Hepatic stellate cell (primary cell): Measurements from ENCODE around the gene CSNK2B.
"Not testable (repeated sequence)": the region's sequence is repeated elsewhere in the genome, so short reads cannot be mapped to it uniquely, and the experiment has no call there.

ENCODE experiments used
- DNase-seq: peaks from one replicate; pipeline ENCODE4 v3.0.0; 2011; ENCODE audit warnings: low spot score

CSNK2B gene

DNA sequence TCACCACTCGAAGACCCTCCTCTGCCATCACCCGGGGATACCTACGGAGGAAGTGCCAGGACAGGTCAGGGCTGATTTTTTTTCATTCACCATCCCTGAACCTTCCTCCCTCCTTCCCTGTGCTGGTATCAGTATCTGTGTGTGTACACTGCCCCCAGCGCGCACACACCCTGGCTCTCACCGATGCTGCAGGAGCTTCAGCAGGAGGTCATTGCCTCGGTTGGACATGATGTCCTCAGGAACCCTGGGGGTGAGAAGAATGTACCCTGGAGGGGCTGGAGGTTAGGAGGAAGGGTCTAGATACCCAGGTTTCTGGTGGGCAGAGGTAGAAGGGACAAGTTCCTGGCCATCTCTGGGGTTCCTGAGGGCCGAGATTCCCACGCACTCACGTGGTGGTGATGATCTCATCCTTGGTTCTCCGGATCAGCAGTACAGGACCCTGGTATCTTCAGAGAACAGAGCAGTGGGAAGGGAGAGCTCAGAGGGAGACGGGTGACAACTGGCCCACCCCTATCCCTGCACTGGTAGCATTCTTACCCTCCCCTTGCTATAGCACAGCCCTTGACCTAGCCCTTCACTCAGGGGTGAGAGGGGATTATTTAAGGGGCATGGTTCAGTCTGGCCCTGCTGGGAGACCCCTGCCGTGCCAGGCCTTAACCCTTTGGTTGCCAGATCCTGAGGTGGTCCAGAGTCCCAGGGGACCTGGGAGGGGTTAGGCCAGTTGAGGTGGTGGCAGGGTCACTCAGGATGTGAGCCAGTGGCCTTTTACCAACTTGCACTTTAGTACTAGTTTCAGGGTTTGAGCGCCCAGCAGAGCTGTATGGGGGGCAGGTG, 22.2 kb downstream of the CSNK2B start:
- no peak for DNase-seq

DNA sequence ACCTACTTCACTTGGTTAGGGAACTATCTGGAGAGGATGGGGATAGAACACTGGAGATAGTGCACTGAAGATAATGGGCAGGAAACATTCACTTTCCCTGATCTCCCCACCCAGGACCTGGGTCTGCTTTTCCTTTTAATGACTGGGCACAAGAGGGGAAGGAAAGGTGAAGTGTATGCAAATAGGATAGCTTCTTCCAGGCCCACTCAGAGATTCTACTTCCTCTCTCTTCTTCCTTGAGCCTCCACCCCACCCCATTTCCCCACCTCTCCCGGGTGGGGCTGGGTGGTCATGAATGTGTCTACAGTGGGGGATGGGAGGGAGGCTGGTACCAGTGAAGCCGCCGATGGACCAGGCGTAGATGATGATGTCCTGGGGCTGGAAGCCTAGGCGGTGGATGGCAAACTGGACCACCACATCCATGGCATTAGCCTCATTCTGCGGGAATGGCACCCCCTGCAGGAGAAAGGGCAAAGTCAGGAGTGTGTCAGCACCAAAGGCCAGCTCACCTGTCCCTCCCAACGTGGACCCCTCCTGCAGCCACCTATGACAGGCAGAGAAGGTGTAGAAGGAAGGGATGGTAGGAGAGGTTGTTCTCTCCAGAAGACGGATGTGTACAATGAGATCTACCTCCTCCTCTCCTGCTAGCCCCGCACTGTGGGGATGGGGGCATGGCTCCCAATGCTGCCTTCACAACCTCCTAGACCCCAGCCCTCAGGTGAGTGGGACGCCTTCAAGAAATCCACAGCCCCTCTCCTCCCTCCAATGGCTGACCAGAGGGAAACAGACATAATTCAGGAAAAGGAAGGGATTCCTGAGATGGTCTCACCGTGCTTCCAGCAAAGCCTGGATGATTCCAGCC, 23.6 kb downstream of the CSNK2B start:
- no peak for DNase-seq

DNA sequence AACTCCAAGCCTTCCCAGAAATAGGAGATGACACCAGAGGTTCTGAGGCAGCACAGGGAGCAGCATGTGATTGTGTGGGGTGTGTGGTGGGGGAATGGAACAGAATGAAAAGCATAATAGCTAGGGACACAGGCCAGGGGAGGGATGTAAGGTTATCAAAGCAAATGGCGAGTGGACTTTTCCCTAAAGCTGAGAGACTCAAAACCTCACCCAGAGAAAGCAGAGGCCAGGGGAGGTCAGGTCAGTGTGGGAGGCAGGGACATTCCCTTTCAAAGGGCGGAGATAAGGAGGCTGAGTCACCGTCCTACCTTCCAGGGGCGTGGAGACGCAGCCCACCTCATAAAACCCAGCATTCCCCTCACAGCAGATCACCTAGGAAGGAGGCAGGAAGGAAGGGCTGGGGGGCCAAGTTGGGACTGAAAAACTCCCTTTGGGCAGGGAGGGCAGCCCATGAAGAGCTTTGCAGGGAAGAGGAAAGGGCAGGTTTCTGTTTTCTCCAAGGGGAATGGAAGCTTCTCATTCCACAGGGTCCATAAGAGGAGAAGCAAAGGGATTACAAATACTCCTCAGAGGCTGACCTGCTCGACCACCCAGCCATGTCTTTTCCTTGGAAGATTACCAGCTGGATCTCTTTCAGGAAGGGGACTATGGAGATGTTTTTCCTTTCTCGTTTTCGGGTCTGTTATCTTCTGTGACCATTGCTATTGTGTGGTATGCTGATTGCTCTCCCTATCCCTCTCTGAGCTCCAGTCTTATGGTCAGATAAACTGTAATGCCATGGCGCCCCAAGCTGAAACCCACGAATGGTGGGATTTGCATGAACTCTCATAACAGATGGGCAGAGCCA, 24.6 kb downstream of the CSNK2B start:
- no peak for DNase-seq

DNA sequence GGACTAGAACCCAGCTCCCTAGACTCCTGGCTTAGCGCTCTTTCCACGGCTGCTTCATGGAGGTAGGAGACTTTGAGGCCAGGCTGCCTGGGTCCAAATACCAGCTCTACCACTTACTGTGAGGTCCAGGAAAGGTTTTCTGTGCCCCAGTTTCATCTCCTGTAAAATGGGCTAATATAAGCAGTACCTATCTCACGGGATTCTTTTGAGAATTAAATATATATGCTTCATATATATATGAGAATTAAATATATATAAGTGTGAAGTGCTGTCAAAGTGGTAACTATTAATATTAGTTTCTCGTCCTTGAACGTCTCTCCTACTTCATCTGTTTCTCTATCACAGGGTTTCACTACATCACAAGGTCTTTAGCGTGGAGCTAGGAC, 25.2 kb downstream of the CSNK2B start:
- no peak for DNase-seq

DNA sequence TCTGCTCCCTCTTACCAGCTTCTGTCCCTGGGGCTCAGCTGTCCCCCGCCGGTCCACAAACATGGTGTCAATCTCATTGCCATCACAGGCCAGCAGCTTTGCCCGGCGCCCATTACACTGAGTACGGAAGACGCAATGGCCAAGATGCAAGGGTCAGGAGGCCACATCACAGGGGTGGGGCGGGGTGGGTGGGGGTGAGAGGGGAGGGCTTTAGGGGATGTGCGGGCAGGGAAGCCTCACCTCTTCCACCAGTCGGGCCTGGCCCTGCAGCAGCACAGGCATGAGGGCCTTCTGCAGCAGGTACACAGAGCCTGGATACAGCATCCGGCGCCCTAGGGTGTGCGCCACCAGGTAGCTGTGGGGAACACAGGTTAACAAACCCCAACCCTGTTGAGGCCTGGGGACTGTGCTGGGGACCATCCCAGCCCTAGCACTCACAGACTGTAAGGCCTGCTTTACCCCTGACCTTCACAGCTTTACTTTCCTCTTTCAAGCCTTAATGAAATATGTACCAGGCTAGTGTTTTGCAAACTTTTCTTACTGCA, 25.8 kb downstream of the CSNK2B start:
- DNase-seq, result no peak

DNA sequence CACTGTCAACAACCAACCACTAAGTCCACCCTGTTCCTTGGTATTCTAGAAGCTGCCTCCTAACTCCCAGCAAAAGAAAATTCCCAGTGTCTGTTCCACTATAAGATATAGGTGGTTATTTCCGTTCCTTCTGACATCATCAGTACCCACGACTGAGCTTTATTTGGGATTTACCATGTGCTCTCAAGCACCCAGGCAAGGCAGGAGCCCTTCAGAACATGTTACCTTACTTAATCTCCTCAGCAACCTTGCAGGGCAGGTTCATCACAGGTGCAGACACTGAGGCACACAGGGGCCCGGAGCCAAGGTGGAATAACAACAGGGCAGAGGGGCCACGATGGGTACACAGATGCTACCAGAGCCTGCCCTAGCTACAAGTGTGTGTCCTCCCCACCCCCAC, 26.5 kb downstream of the CSNK2B start:
- DNase-seq, result no peak

DNA sequence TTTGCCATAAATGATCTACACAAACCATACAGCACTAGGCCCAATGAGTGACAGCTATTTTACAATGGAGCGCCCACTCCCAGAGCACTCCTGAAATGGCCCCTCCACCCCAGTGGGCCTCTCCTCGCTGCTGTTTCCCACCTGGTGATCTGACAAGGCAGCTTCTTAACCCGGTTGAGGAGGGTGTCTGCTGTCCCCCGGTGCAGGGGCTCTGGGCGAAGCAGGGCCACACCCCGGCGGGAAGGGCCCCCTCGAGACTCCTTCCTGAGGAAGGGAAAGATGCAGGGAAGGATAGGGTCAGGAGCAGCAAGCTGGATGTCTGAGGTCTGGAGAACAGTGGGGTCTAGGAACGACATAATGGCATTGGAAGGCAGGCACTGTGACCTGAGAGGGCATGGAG, 27.0 kb downstream of the CSNK2B start:
- no peak for DNase-seq

DNA sequence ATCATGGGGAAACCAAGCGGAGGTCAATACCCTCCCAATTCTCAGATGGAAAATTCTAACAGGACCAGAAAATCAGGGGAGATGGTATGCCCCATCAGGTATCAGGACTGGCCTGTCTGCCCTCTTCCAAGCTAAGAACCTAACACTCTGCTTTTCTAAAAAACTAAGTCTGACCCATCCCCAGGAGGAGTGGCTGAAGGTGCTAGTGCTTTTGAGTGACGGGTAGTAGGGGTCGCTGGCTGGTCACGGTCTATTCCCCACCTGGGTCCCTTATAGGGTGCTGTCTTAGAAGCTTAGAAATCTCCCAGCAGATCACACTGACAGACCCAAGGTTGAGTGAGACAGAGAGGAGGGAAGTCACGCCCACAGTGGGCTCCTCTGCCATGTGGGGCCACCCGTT, 27.7 kb downstream of the CSNK2B start:
- DNase-seq, result no peak

DNA sequence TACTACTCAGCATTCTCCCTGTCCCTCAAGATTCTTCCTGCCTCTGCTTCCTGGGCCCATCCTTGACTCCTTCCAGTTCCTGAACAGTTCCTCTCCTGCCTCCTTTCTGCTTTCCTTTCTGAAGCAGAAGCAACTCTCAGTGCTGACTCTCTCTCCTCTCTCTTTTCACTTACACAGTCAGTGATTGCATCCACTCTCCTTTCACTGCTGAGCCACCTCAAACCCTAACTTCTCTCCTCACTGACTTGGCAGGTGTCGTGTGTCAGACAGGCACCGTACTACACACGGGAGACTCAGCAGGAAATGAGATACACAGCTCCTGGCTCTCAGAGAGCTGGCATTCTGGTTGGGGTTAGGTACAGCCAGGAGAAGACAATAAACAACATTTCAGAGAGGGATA, 31.7 kb downstream of the CSNK2B start:
- no peak for DNase-seq

DNA sequence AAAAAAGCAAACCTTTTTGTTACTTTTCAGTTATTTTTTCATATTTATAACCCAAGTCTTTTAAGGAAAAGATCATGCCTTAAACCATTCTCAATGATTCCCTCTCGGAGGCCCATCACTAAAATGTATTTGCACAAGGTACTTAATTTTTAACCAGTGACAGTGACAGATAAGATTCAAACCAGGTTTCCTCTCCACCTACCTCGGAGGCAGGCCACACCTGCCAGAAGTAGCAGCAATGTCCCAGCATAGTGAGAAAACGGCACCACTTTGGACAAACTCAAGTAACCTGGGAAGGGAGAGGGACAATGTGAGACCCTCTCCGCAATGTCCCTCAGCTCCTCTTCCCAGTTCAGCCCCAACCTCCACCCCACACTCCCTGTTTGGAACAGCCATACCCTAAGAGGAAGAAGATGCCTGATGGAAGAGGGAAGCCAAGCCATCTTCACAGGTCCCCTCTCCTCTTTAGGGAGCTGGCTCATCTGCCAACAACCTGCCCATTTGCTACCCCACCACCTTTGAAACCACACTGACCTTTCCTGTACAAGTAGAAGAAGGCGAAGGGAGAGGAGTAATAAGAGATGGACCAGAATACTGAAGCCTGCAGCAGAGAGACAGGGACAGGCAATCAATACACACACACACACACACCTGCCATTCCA, 35.0 kb downstream of the CSNK2B start:
- no peak for DNase-seq

DNA sequence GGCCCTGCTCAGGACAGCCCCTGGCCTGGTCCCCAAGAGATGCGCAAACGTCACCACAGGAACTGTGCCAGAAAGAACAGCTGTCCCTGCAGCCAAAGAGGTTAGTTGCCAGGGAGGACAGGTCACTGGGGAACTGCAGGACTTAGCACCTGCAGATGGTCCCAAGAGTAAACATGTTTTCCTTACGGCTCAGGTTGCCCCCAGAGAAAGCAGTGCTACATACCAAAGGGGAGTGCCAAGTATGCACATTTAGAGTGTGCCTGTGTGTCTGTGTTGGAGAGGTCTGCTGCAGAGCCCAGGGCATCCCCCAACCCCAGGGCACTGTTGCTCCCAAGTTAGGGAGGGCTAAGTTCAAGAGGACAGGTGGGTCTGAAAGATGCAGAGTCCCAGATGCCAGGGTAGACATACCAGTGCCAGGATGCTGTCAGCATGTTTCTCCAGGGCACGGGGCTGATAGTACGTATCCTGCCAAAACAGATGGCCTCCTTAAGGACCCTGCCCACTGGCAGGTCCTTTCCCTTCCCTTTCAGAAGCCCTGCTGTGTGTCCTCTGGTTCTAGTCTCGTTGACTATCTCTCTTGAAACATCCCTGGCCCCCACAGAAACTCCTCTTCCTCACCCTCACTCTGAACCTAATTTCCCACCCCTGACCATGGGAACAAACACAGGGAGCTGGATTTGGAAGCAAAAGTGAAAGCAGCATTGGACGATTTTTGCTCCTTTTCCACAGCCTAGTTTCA, 36.0 kb downstream of the CSNK2B start:
- peak; percentile 70 for DNase-seq

DNA sequence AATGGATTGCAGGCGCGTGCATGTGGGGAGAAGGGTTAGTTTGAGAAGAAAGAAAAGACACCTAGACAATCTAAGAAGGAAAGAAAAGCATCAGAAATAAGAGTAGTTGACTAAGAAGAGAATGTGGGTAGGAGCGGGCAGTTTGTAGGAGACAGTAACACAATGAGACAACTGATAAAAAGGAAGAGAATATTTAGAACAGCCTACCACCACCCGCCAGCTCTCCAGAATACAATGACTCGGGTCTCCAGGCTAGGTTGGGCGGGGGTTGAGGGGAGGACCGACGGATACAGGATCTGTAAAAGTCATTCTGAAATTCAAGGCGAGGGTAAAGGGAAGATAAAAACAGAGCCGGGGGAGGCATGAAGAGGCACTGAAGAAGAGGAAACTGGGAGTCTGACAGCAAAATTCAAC, 36.5 kb downstream of the CSNK2B start:
- no peak for DNase-seq

DNA sequence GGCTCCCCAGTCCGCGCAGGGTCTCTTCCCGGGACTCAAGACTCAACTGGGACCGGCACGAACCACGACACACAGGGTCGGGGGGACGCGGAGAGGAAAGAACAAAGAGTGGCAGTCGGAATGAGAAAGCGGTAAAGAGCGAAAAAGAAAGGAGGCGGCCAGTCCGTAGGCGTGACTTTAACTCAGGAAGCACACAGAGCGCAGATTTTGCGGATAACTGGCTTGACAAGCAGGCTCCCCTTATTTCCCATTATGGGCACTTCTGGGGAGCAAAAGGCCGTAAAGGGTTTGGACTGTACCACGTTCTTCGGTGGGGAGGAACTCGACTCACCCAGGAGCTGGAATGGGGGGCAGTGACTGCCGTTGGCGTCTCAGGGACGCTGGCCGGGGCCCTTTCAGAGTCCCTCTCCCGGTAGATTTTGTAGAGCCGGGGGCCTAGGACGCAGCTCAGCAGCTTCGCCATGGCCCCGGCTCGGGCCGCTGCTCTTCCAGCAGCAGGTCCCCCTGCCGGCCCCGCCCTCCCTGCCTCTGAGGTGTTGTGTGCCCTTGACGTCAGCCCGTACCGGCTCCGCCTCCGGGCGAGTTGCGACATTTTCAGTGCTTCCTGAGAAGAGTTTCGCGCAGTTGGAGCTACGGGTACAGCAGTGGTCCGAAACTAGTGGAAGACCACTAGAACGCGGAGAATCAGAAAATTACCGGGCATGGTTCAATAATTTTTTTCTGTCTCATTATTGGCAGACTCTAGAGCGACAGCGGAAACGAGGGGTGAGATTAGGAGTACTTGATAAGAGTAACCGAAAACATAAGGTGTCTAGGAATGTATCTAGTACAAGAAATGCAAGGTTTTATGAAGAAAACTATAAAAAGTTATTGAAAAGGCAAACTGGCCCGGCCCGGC, 37.2 kb downstream of the CSNK2B start, which contains the start of gene ABHD16A:
ABHD16A (minus strand) TSS at position 506 of the 898 bp plus-strand sequence; CDS start at position 463, 43 bp downstream.
- peak; percentile 99 for DNase-seq

DNA sequence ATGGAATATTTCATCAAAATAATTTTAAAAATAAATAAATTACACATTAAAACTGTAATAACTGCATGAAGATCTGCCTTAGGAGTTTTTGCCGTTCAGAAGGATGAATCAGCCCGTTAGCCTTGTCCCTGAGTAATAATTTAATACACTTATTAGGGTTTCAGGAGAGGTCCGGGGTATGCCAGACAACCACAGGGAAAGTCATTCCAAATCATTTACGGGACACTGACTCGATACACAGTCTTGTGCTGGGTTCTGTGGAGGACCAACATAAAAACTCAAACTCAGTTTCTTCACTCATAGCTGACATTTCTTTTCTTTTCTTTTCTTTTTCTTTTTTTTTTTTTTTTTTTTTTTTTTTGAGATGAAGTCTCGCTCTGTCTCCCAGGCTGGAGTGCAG, 40.1 kb downstream of the CSNK2B start:
- DNase-seq, result no peak

DNA sequence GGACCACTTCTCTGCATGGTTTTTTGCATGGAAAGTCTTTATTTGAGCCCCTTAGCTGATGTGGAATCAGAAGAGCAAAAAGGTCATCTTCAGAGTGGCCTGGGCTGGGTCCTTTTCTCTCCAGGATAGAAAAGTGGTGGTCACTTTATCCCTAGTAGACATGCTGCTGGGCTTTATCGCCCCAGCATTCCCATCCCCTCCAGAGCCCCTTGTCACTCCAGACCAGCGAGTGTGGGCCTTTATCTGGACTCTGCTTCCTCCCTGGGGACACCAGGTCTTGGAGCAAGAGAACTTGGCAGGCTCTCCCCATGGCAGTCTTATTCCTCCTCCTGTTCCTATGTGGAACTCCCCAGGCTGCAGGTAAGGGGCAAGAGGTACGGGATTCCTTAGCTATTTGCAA, 40.7 kb downstream of the CSNK2B start, which contains the start of gene LY6G6F:
LY6G6F (plus strand) TSS at position 268 of the 400 bp plus-strand sequence; CDS start at position 309, 41 bp downstream.
- DNase-seq, result no peak

DNA sequence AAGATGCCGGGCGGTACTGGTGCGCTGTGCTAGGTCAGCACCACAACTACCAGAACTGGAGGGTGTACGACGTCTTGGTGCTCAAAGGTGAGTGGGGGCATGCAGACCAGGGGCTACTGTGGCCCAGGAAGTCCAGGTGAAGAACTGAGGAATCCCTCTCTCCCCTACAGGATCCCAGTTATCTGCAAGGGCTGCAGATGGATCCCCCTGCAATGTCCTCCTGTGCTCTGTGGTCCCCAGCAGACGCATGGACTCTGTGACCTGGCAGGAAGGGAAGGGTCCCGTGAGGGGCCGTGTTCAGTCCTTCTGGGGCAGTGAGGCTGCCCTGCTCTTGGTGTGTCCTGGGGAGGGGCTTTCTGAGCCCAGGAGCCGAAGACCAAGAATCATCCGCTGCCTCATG, 41.8 kb downstream of the CSNK2B start:
- DNase-seq, result no peak

DNA sequence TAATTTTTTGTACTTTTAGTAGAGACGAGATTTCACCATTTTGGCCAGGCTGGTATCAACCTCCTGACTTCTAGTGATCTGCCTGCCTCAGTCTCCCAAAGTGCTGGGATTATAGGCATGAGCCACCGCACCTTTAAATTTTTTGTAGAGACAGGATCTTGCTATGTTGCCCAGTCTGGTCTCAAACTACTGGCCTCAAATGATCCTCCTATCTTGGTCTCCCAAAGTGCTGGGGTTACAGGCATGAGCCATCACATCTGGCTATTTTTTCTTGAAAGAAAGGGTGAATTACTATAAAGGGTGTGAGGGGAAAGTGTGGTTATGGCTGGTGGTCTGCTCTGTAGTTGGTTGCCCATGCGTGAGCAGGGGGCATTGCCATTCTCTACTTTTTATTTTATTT, 42.3 kb downstream of the CSNK2B start:
- no peak for DNase-seq

DNA sequence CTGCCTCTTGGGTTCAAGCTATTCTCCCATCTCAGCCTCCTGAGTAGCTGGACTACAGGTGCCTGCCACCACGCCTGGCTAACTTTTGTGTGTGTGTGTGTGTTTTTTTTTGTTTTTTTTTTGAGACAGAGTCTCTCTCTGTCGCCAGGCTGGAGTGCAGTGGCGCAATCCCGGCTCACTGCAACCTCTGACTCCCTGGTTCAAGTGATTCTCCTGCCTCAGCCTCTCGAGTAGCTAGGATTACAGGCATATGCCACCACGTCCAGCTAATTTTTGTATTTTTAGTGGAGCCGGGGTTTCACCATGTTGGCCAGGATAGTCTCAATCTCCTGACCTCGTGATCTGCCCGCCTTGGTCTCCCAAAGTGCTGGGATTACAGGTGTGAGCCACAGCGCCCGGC, 43.3 kb downstream of the CSNK2B start:
- DNase-seq, result not testable (repeated sequence)

DNA sequence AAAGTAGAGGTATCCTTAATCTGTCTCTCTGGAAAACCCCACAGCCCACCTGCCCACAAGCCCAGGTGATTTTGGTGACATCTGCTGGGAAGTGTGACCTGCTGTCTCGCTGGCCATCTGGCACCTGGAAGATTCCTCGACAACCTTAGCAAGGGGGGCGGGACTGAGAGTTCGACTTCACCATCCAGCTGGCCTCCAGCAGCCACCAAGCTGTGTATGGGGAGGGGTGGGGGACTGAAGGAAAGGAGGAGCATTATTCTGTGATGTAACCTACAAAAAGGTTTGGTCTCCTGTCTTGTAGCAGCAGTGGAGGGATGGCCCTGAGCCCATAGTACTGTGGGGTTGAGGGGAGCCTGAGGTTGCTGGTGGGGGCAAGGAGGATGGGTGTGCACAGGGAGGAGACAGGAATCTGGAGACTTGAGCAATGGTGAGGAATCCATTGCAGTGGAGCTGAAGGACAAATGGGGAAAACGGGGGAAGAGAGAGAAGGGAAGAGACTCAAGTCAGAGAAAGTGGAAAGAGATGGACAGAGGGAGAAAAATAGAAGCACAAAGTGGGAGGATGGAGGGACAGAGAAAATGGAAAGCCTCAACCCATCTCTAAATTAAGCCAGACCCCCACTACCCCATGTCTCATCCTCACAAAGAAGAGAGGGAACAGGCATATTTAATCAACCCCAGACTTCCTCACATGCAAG, 44.8 kb downstream of the CSNK2B start:
- no peak for DNase-seq
